Activated CD4-positive, CD25-positive, alpha-beta regulatory T cell treated with anti-CD3 and anti-CD28 coated beads, Interleukin-2, amount 50 U/mL, for 72 hours (primary cell): ENCODE data around the gene CHRM3.
"Not testable (repeated sequence)": the region's sequence is repeated elsewhere in the genome, so short reads cannot be mapped to it uniquely, and the experiment has no call there.

ENCODE experiments used
- DNase-seq: peaks from one replicate; pipeline ENCODE4 v3.0.0; 2021

Gene CHRM3

DNA sequence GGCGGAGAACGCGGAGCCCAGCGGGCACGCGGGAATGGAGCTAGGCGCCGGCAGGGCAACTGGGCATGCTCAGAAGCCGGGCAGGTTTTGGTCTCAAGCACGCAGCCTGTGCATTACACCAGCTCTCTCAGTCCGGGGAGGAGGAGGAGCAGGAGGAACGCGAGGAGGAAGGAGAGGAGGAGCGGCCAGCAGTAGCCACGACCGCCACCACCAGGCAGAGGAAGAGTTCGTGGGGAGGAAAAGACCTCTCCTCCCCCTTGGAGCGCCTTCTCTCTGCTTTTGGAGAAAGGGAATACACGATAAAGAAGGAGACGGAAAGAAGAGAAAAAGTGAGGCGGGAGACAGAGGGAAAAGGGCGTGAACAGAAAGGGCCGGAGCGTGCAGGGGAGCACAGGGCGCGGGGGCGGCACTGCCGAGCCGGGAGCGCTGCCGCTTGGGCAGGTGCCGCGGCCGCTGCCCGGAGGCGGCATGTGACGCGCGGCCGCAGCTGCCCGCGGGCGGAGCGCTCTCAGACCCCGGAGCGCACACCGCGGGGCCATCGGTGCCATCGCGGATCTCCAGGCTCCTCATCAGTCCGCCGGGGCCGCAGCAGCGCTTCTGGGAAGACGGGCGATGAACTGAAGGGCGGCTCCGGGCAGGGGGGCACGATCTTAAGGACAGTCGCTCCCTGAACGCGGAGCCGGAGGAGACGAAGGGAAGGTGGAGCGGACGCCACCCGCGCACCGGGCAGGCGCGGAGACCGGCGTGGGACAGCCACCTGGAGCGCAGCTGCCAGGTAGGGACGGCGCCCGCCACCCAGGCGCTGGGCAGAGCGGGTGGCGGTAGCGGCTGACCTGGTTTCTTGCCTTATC is at the start of gene CHRM3:
Gene CHRM3 (plus strand): TSS at position 116 of the 851 bp plus-strand sequence. CDS start 520,884 bp downstream, outside the sequence.
- DNase-seq = no peak

DNA sequence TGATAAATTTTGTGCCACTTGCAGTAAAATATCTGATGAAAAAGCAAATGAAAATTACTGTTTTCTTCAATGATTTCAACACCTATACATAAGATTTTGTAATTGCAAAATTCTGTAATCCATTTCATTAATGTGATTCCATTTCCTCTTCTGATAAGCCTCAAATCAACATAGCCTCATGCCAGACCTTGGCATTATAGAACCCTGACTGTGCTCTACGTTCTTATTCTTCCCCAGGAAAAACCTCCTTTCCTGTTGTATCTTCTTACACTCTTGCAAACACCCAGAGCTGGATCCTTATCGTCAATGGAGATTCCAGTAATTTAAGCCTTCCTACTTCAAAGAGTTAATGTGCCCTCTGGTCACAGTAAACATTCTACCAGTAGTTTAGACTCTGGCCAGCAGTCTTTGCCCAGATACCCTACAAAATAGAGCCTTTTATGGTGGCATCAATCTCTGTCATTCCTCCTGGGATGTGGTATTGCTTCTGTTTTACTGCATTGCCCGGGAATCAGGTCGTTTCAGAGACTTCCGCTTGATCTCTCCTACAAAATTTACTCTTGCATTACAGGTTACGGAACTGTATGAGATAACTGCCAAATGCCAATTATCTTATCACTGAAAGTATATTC is 48.5 kb upstream of the CHRM3 start:
- no peak for DNase-seq

GRCh38 chr1:239347776-239348175 is 38.6 kb upstream of the CHRM3 start:
- no peak for DNase-seq

DNA sequence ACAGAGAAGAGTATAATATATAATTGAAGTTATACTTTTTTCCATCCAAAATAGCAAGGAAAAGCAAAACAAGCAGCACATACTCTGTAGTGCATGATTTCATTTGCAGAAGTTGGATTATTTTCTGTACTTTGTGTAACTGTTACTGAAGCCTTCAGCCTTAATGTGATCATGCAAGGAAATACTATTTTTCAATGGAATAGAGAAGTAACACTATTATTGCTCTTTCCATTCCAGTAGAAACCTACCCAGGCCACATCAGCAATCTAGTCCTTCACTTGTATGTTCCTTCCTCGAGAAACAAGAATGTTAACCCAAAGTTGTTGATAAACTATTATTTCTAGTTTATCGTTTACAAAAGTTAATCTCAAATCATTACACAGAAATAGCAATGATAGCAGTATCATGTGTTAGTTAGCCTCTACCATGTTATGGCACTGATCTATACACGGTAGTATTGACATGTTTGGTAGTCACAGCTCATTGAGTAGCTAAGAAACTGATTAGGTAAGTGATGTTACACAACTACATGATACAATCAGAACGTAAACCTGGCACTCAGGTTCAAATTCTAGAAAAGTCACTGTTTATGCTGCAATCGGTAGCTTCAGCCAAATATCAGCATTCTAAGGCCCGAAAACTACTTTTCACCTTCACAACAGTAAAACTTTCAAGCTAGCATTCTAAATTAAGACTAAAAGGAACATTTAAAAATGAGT is 37.6 kb upstream of the CHRM3 start:
- DNase-seq = no peak

DNA sequence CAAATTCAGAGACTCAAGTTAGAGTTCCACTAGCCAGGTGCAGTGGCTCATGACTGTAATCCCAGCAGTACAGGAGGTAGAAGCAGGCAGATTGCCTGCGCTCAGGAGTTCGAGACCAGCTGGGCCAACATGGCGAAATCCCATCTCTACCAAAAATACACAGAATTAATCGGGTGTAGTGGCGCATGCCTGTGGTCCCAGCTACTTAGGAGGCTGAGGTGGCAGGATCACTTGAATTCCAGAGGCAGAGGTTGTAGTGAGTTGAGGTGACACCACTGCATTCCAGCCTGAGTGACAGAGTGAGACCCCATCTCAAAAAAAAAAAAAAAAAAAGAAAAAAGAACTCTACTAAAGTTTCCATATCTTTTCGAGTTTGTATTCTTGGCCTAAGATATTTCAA is 36.7 kb upstream of the CHRM3 start:
- DNase-seq = no peak

DNA sequence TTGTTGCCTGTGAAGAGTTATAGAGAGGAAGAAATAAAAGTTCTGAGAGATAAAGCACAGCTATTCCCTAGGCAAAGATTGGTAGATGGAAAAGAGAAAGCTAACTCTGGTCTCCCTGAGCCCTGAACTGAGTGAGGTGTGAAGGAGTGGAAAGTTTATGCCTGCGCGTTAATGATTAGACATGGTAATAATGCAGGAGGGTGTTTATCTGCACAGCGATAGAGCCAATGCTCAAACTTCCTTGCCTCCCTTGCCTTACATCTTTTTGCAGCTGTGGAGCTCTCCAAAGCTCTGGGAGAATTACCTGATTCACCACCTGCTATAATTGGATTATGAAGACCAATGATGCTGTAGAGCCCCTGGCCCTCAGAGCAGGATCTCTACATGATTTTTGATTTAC is 32.8 kb upstream of the CHRM3 start:
- no peak for DNase-seq

GRCh38 chr1:239354231-239354630 is 32.1 kb upstream of the CHRM3 start:
- no peak for DNase-seq

GRCh38 chr1:239357867-239358266 is 28.5 kb upstream of the CHRM3 start:
- no peak for DNase-seq

DNA sequence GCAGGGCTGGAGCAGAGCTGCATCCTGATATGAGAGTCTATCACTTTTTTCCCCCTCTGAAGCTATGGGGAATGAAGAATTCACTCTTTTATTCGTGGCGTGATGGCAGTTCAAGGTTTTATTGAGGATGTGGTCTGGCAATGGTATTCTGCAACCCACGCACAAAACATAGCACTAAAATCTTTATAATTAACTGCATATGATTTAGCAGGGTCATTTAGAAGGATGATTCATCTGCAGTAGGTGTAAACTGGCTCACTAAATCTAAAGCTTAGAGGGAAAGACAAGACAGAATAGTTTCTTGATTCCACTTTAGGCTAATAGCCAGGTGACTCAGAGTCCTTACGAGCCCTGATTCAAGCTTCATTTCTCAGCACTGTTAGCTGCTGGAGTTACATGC is 25.0 kb upstream of the CHRM3 start:
- DNase-seq = no peak

DNA sequence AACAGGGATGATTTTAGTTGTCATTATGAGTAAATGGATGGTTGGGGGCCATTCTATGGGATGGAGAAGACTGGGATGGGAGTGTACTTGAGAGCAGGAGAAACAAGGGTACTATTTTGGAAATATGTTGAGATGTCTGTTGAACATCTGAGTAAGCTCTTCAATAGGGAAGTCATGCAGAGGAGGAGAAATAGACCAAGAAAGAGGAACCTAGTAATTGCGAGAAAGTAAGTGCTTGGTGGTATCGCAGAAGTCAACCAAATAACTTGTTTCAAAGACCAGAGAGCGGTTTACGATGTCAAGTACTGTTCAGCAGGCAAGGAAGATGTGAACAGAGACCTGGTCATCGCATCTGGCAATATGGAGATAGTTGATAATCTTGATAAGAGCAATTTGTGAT is 22.4 kb upstream of the CHRM3 start:
- DNase-seq = no peak

DNA sequence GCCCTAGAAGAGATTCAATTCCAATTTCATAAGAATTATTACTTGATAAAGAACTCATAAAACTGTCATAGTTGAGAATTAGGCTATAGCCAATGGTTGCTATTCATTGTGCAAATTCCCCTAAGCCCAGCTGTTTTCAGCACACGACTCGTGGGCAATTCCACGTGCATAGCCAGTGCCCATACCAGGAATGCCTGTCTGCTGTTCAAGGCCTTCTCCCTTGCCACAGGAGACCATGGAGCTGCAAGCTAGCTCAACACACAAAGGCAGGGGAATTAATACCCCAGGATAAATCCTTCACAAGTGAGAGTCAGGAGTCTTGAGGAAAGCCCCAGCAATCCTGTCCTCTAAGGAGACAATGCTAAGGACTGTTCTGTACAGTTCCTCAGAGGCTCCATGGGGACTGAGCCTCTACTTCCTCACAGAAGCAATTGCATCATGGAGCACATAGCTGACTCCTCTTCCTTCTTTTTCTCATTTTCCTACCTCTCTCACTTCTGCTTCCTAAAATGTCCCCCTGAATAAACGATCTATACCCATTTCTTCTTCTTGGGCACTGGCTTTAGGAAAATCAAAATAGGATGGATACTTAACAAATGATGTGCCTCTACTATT is 19.1 kb upstream of the CHRM3 start:
- no peak for DNase-seq

- DNase-seq = no peak
These were observed 17.8 kb upstream of the CHRM3 start for GRCh38 chr1:239368436-239369109.

GRCh38 chr1:239370869-239371268 is 15.5 kb upstream of the CHRM3 start:
- not testable (repeated sequence) for DNase-seq

- DNase-seq = no peak
These were observed 3.7 kb upstream of the CHRM3 start for GRCh38 chr1:239382666-239383065.

DNA sequence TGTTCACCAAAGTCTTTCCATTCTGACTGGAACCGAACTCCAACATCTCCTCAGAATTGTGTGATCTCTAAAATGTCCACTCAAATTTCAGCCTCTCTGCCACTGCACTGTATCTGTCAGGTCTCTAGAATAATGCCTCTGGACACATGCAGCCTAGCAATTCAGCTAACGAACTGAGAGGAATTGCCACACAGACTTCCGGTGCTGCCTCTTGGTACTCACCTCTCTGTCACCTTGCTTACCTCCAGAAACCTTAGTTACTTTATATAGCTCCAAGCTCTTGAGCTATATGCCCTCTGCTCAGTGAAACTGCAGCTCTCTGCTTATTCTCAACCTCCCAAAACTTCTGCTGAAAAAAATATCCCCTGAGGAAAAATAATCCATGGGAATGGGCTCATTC is 2.7 kb upstream of the CHRM3 start:
- DNase-seq = no peak

DNA sequence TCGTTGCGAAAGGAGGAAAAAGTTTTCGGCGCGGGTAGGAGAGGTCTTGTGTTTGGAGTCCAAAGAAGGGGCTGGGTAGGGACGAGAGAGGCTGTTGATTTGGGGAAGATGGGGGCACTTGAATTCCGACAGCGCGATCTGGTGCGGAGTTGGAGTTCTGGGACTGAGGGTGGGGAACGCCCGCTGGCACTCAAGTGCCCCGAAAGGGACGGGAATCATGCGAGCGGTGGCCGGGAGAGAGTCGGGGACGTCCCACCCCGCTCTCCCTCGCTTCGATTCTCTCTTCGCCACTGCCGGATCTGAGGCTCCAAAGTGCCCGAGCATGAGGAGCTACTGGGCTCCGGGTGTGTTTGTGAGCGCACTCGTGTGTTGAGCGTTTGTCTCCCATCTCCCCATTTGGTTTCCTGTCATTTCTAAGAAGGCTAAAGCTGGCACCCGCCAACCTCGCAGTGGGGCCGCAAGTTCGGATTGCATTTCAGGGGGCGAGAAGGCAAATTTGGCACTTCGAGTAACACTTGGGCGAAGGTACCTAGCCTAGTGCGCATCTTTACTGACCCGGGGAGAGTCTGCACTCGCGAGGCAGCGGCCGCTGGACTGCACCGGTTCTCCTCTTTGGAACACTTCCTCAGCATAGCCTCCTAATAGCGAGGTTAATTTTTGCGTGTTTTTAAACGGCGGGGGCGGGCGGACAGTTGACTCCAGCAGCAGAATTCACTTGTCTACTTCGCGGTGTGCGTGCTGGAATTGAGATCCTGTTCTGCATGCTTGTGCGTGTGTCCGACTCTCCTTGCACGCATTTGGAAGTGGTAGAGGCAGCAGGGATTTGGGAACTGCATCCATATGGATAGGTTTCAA is 1.2 kb downstream of the CHRM3 start:
- no peak for DNase-seq

GRCh38 chr1:239388159-239388485 is 1.8 kb downstream of the CHRM3 start:
- DNase-seq = no peak

DNA sequence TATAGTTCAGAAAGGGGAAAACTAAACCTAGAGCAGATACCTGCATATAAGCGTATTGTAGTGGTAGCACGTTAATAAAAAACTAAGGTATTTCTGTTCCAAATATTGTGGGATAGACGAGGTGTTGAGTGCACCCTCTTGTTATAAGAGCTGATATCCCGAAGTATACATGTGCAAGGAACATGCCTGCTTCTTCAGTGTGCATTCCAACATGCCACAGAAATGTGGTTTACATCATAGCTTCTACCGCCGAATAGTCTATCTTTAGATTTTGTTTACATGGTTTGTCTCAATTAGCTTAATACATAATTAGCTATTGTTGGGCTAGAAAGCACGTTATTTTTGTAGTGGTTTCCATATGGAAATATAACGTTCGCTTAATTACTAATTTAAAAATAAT is 2.2 kb downstream of the CHRM3 start:
- no peak for DNase-seq

GRCh38 chr1:239389703-239390102 is 3.3 kb downstream of the CHRM3 start:
- no peak for DNase-seq

GRCh38 chr1:239392271-239392670 is 5.9 kb downstream of the CHRM3 start:
- no peak for DNase-seq

GRCh38 chr1:239394107-239394506 is 7.7 kb downstream of the CHRM3 start:
- DNase-seq = no peak

- no peak for DNase-seq
These were observed 27.5 kb downstream of the CHRM3 start for GRCh38 chr1:239413916-239414315.
